GM12875 (cell line): Measurements from ENCODE around the gene ARHGEF28.

Experiments used
- H3K4me3 ChIP-seq: one replicate; pipeline ENCODE4 v1.5.1; 2011; ENCODE audit warnings: low read depth, low read length, control low read depth
- TF ChIP-seq, protein P1 (sequence below): IDR thresholded peaks from 2 replicates; pipeline ENCODE4 v1.5.1; 2011; ENCODE audit warnings: low read depth, mild to moderate bottlenecking, control low read depth, inconsistent platforms, low read length, moderate library complexity, borderline replicate concordance; ENCODE audit not compliant: insufficient read depth

Gene ARHGEF28

DNA sequence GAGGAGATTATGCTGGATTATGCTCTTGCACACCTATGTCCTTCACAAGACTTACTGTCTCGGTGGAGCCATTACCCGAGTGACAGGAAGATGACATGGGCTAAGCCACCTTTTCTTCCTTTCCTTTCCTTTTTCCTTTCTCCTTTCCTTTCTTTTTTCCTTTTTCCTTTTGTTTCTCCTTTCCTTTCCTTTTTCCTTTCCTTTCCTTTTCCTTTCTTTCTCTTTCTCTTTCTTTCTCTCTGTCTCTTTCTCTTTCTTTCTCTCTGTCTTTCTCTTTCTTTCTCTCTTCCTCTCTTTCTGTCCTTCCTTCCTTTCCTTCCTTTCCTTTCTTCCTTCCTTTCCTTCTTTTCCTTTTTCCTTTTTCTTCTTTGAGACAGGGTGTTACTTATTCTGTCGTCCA, 202.5 kb downstream of the ARHGEF28 start:
- H3K4me3 ChIP-seq = no peak overlapping the region
- TF ChIP-seq, protein P1, sequence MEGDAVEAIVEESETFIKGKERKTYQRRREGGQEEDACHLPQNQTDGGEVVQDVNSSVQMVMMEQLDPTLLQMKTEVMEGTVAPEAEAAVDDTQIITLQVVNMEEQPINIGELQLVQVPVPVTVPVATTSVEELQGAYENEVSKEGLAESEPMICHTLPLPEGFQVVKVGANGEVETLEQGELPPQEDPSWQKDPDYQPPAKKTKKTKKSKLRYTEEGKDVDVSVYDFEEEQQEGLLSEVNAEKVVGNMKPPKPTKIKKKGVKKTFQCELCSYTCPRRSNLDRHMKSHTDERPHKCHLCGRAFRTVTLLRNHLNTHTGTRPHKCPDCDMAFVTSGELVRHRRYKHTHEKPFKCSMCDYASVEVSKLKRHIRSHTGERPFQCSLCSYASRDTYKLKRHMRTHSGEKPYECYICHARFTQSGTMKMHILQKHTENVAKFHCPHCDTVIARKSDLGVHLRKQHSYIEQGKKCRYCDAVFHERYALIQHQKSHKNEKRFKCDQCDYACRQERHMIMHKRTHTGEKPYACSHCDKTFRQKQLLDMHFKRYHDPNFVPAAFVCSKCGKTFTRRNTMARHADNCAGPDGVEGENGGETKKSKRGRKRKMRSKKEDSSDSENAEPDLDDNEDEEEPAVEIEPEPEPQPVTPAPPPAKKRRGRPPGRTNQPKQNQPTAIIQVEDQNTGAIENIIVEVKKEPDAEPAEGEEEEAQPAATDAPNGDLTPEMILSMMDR = no peak

DNA sequence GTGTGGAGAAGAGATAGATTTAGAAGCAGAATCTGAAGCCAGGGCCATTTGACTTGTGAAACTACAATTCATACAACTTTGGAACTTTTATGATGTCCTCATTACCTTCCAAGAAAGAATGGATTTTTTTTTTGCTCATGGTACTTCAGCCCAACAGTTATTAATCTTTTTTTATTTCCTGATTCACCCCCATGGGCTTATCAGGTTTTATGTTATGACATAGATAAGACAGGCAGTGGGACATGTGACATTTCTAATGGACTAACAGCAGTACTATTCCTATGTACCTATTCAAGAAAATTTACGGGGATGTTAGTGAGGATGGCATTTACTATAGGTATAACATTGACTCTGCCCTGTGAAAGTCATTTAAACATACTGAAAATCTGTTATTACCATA, 204.7 kb downstream of the ARHGEF28 start:
- no peak overlapping the region for H3K4me3 ChIP-seq
- TF ChIP-seq, protein P1 = no peak

DNA sequence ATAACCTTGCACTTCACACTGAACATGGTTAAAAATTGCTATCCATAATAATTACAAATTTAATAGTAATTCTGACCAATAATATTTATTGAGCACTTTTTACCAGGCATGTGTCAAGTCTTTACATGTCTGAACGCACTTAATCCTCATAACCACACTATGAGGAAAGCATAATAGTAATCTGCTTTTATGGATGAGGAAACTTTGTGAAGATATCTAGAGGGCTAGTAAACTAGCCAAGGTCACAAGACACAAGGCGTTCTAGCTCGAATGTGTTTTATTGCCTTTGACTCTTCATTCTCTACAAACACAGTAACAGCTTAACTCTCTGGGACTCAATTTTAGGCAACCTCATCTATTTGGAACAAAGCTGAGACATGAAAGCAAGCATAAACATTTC, 205.1 kb downstream of the ARHGEF28 start:
- no peak overlapping the region for H3K4me3 ChIP-seq
- TF ChIP-seq, protein P1 = no peak

DNA sequence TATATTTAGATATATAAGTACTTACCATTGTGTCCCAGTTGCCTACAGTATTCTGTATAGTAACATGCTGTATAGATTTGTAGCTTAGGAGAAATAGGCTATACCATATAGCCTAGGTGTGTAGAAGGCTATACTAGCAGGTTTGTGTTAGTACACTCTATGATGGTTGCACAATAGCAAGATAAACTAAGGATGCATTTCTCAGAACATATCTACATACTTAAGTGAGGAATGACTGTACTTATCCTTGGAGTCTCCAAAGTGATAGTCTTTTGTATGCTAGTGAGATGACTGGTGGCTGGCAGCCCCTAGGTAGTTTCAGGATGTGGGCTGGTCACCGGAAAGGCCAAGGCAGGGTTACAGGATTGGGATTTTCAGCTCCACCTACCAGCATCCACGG, 208.7 kb downstream of the ARHGEF28 start:
- TF ChIP-seq, protein P1 = no peak
- H3K4me3 ChIP-seq = no peak overlapping the region

DNA sequence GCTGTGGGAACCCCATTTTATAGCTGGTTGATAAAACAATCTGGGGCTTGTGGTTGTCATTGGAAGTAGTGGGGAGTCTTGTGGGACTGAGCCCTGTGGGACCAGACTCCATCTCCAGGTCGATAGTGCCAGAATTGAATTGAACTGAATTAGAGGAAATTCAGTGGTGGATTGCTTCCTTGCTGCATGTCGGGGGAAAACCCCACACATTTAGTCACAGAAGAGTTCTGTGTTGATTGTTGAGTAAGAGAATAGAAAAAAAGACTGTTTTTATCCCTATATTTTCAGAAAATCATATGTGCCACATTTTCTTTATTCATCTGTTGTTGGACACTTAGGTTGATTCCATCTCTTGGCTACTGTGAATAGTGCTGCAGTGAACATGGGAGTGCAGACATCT, 209.7 kb downstream of the ARHGEF28 start:
- TF ChIP-seq, protein P1 = no peak
- no peak overlapping the region for H3K4me3 ChIP-seq

DNA sequence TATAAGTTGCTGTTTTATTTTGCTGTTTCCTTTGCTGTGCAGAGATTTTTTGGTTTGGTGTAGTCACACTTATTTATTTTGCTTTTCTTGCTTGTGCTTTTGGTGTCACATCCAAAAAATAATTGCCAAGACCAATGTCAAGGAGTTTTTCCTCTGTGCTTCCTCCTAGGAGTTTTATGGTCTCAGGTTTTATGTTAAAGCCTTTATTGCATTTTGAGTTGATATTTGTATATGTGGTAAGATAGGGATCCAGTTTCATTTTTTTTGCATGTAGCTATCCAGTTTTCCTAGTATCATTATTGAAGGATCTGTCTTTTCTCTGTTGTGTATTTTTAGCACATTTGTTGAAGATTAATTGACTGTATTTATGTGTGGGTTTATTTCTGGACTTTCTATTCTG, 210.6 kb downstream of the ARHGEF28 start:
- TF ChIP-seq, protein P1 = no peak
- H3K4me3 ChIP-seq = no peak overlapping the region

DNA sequence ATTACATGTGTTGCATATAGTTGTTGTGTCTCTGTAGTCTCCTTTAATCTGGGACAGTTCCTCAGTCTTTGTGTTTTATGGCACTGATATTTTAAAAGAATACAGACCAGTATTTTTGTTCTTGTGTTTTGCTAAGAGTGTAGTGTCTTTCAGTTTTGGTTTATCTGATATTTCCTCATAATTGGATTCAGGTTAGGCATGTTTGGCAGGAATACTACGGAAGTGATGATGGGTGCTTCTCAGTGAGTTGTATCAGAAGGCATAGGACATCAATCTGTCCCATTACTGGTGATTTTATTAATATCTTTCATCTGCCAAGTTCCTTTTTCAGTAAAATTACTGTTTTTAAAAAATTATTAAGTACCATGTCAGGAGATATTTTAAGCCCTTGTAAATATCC, 212.9 kb downstream of the ARHGEF28 start:
- no peak overlapping the region for H3K4me3 ChIP-seq
- TF ChIP-seq, protein P1 = no peak
